Stimulated activated CD8-positive, alpha-beta memory T cell treated with anti-CD3 and anti-CD28 coated beads, Interleukin-7, amount 100 ng/mL, for 24 hours (primary cell): ENCODE data around the gene GPATCH1.
A peak's percentile ranks its signal among the peaks of the same experiment; 100 is the strongest.
"Not testable (repeated sequence)": the region's sequence is repeated elsewhere in the genome, so short reads cannot be mapped to it uniquely, and the experiment has no call there.

Experiments
- DNase-seq: peaks from one replicate; pipeline ENCODE4 v3.0.0-alpha.2; 2020; ENCODE audit warnings: low read depth

The GPATCH1 gene

GRCh38 chr19:33080761-33081681 is at the start of gene GPATCH1:
GPATCH1 (plus strand) TSS chr19:33081181; CDS start chr19:33081194, 13 bp downstream.
- peak; percentile 72 for DNase-seq

- no peak for DNase-seq
Observed at GRCh38 chr19:33032218-33032781, 48.7 kb upstream of the GPATCH1 start.

- no peak for DNase-seq
Observed at GRCh38 chr19:33035461-33035860, 45.5 kb upstream of the GPATCH1 start.

GRCh38 chr19:33036370-33037167 is 44.4 kb upstream of the GPATCH1 start:
- not testable (repeated sequence) for DNase-seq

- not testable (repeated sequence) for DNase-seq
Observed at GRCh38 chr19:33037168-33038025, 43.6 kb upstream of the GPATCH1 start.

GRCh38 chr19:33039108-33039599 is 41.8 kb upstream of the GPATCH1 start:
- no peak for DNase-seq

GRCh38 chr19:33039815-33040214 is 41.2 kb upstream of the GPATCH1 start:
- no peak for DNase-seq

- no peak for DNase-seq
Observed at GRCh38 chr19:33040994-33041827, 39.8 kb upstream of the GPATCH1 start.

GRCh38 chr19:33041828-33042160 is 39.2 kb upstream of the GPATCH1 start:
- not testable (repeated sequence) for DNase-seq

- DNase-seq: no peak
Observed at GRCh38 chr19:33047422-33047821, 33.6 kb upstream of the GPATCH1 start.

- no peak for DNase-seq
Observed at GRCh38 chr19:33048806-33049676, 31.9 kb upstream of the GPATCH1 start.

GRCh38 chr19:33050110-33050509 is 30.9 kb upstream of the GPATCH1 start:
- no peak for DNase-seq

- DNase-seq: no peak
Observed at GRCh38 chr19:33052352-33052972, 28.5 kb upstream of the GPATCH1 start.

GRCh38 chr19:33054623-33055022 is 26.4 kb upstream of the GPATCH1 start:
- no peak for DNase-seq

- no peak for DNase-seq
Observed at GRCh38 chr19:33055718-33056117, 25.3 kb upstream of the GPATCH1 start.

GRCh38 chr19:33060586-33060985 is 20.4 kb upstream of the GPATCH1 start:
- no peak for DNase-seq

- DNase-seq: no peak
Observed at GRCh38 chr19:33062902-33063301, 18.1 kb upstream of the GPATCH1 start.

- no peak for DNase-seq
Observed at GRCh38 chr19:33063356-33063752, 17.6 kb upstream of the GPATCH1 start.
